HG03521 (cell line): ENCODE results near the gene CASP8AP2.
"Not testable (repeated sequence)": the region's sequence is repeated elsewhere in the genome, so short reads cannot be mapped to it uniquely, and the experiment has no call there.

Experiments used
- ATAC-seq: cut with Tn5 transposase; IDR thresholded peaks from one replicate; pipeline ENCODE4 v1.9.1; 2021; ENCODE audit warnings: mild to moderate bottlenecking, moderate library complexity; ENCODE audit not compliant: unreplicated experiment

The CASP8AP2 gene

DNA sequence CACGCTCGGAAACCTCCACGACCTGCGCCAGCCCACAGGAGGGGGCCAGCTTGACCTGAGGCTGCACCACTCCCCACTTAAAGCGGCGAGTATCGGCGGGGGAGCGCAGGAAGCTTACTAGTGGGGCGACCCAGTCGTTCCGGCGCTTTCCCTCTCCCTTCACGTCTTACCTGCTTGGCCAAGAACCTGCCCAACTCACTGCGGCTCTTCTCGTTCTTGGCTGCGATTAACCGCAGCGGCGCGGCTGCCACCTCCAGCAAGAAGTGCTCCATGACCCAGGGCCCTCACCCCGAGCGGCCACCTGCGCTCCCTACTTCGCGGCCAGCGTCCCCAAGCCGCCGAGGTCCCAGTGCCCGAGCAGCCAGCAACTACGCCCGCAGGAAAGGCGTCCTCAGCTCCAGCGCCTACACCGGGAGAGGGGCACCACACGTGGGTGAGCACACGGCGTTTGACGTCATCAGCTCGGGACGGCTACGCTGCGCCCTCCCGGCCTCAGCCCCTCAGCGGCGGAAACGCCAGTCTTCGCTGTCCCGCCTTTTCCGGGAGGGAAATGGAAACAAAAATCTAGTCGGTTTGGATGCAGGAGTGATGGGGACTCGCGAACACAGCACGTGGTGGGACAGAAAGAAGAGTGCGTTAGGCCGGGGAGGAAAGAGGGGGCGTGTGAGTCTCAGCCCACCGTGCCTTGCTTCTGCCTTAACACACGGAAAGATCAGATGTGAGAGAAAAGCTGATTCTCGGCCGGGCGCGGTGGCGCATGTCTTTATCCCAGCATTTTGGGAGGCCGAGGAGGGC is 10.1 kb upstream of the CASP8AP2 start, which contains the start of gene MDN1:
Gene MDN1, minus strand, starts transcription at position 459 of the 795 bp plus-strand sequence. Its CDS starts 187 bp downstream, at position 272.
- peak; percentile 95 for ATAC-seq

DNA sequence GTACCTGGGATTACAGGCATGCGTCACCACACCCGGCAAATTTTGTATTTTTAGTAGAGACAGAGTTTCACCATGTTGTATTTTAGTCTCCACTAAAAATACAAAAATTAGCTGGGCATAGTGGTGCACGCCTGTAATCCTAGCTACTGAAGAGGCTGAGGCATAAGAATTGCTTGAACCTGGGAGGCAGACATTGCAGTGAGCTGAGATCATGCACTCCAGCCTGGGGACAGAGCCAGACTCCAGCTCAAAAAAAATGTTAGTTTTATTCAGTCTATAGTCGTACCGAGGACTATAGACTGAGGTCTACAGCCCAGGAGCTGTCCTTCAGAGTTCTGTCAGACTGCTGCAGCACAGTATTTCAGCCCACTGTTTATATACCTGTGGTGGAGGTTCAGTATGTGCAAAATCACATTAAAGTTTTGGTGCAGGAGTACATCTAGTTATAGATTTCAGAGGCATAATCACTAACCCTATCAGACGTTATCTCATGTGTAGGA is 3.6 kb upstream of the CASP8AP2 start:
- no peak for ATAC-seq

DNA sequence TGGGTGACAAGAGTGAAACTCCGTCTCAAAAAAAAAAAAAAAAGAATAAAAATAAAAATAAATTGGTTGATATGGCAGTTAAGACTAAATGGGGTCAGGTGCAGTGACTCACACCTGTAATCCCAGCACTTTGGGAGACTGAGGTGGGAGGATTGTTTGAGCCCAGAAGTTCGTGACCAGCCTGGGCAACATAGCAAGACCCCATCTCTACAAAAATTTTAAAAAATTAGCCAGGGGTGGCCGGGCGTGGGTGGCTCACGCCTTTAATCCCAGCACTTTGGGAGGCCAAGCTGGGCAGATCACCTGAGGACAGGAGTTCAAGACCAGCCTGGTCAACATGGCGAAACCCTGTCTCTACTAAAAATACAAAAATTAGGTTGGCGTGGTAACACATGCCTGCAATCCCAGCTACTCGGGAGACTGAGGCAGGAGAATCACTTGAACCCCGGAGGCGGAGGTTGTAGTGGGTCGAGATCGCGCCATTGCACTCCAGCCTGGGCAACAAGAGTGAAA is 1.1 kb upstream of the CASP8AP2 start:
- ATAC-seq = not testable (repeated sequence)

GRCh38 chr6:89828988-89829471 is 650 bp upstream of the CASP8AP2 start:
- peak; percentile 15 for ATAC-seq

DNA sequence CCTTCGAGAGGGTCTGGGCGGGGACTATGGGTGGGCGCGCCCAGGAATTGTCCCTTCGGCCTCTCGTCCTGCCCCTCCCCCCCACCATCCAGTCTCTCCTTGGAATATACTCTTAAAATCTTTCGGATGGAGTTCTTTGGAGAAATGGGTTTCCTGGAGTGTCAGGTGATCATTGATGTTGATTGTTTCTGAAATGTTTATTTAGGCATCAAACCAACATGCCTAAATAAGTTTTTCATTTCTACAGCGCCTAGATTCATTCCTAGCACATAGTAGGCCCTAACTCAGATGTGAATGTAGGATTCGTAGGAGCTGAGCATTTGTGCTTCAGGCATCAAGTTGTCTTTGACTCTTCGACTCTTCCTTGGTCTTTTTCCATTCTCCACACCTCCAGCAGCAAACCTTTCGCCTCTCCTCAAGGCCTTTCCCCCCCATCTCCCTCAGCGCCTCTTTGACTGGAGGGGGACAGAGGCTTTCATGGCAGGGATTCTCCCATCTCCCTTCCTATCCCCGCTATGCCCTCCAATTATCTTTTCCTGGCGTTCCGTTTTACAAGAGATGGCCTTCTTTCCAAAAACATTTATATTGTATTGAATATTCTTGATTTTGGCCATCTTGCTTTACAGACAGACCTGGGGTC is 610 bp downstream of the CASP8AP2 start:
- ATAC-seq = no peak

DNA sequence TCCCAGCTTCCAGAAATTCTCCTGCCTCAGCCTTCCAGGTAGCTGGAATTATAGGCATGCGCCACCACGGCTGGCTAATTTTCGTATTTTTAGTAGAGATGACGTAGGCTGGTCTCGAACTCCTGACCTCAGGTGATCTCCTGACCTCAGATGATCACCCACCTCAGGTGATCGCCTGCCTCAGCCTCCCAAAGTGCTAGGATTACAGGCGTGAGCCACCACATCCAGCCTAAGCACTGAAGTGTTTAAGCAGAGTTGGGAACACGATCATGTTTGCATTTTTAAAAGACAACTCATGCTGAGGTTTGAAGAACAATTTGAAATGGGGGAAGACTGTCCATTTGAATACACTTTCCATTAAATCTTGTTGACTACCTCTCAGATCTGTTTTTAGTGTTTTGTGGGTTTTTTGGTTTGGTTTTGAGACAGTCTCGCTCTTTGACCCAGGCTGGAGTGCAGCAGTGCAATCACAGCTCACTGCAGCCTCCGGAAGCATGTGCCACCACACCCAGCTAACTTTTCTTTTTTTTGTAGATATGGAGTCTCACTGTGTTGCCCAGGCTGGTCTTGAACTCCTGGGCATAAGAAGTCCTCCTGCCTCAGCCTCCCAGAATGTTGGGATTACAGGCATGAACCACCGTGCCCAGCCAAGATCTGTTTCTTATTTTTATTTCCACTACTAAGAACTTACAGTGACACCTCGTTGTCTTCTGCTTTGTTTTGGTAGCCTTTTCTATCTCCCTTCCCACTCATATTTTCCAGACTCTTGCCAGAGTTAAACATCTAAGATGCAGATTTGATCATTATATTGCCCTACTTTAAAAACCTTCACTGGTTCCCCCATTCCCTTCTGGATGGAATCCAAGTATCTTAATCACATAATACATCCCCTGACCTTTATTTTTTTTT is 5.5 kb downstream of the CASP8AP2 start:
- ATAC-seq = peak; percentile 96

DNA sequence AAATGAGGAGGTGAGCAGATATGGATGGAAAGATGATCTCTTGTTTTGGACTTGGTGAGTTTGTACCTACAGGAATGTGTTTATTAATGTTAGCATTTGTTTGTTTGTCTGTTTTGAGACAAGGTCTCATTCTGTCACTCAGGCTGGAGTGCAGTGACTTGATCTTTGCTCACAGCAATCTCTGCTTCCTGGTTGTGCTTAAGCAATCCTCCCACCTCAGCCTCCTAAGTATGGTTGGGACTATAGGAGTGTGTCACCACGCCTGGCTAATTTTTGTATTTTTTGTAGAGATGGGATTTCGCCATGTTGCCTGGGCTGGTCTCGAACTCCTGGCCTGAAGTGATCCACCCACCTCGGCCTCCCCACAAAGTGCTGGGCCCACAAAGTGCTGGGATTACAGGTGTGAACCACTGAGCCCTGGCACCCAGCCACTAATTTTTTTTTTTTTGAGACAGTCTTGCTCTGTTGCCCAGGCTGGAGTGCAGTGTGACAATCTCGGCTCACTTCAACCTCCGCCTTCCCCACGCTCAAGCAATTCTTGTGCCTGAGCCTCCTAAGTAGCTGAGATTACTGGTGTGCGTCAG is 7.1 kb downstream of the CASP8AP2 start:
- no peak for ATAC-seq

GRCh38 chr6:89840538-89840937 is 10.9 kb downstream of the CASP8AP2 start:
- no peak for ATAC-seq

DNA sequence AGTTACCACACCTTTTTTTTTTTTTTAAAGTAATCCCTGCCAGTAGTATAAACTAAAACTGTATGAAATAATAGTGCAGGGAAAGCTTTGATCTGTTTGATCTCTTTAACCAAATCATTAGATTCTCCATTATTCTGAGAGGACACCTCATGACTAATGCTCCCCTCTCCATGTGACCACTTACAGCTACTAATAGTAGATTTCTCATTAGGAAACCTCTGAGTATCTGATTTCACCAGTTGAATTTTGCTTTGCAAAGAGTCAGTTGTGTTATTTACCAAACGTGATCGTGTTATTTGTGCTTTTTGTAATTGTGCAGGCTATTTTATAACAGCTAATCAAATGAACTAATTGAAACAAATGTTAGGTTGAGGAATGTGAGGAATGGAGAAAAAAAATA is 12.5 kb downstream of the CASP8AP2 start:
- no peak for ATAC-seq

DNA sequence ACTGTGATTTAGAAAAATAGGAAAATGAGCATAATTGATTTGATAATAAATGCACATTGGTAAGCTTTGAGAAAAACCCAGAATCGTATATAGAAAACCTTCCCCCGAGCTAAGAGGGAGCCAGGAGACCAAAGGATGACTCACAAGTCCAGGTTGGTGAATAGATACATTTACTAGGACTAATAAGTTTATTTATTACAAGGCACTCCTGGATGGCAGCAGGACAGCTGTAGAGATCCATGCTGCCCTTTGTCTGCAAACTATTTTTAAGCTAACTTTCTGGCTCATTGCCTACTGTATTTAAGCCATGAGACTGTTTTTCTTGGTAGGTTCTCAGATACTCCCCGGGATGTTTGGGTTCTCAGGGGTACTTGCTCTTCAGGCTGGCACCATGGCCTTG is 13.4 kb downstream of the CASP8AP2 start:
- ATAC-seq = no peak

DNA sequence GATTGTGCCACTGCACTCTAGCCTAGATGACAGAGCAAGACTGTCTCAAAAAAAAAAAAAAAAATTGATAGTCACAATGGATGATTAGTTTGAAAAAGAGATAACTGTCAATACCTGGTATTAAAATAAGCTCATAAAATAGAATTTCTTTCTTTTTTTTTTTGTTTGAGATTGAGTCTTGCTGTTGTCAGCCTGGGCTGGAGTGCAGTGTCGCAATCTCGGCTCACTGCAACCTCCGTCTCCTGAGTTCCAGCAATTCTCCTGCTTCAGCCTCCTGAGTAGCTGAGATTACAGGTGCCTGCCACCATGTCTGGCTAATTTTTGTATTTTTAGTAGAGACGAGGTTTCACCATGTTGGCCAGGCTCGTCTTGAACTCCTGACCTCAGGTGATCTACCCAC is 17.8 kb downstream of the CASP8AP2 start:
- not testable (repeated sequence) for ATAC-seq

DNA sequence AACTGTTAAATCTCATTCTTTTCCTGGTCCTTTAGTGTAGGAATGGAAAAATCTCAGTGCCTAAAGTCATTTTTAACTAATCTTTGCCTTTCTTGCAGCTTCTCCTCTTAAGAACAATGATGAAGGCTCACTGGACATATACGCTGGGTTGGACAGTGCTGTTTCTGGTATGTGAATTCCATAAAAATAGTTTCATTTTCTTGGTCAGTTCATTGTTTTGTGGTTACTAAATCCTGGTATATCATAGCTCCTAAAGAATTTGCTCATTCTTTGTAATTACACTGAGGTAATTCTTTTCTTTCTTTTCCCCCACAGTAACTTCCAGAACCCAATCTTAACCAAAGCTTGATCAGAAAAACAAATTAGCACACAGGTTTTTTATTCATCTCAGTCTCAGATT is 23.4 kb downstream of the CASP8AP2 start:
- ATAC-seq = no peak

DNA sequence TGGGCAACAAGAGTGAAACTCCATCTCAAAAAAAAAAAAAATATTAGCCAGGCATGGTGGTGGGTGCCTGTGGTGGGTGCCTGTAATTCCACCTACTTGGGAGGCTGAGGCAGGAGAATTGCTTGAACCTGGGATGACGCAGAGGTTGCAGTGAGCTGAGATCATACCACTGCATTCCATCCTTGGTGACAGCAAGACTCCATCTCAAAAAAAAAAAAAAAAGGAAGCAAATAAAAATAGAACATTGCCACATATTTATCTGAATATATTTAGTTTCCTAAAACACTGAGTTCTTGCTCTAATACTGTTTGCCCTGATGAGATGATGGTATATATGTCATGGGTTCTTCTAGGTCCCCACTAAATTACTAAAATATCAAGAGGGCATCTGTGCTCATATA is 28.4 kb downstream of the CASP8AP2 start:
- no peak for ATAC-seq

- peak; percentile 45 for ATAC-seq
These were observed 30.1 kb downstream of the CASP8AP2 start for GRCh38 chr6:89859744-89860143.

GRCh38 chr6:89862273-89862672 is 32.6 kb downstream of the CASP8AP2 start:
- ATAC-seq = peak; percentile 74

DNA sequence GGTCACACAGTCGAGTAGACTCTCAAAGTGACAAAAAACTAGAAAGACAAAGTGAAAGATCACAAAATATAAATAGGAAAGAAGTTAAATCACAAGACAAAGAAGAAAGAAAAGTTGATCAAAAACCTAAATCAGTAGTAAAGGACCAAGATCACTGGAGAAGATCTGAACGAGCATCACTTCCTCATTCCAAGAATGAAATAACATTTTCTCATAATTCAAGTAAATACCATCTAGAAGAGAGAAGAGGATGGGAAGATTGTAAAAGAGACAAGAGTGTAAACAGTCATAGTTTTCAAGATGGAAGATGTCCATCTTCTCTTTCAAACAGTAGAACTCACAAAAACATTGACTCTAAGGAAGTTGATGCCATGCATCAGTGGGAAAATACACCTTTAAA is 33.0 kb downstream of the CASP8AP2 start:
- no peak for ATAC-seq

GRCh38 chr6:89866024-89866678 is 36.5 kb downstream of the CASP8AP2 start:
- no peak for ATAC-seq

- no peak for ATAC-seq
These were observed 44.0 kb downstream of the CASP8AP2 start for GRCh38 chr6:89873721-89874120.

- no peak for ATAC-seq
These were observed 44.8 kb downstream of the CASP8AP2 start for GRCh38 chr6:89874438-89874837.
